ENCODE measurements around the gene CCDC148. TPM values are rescaled to one million over a fixed set of nuclear protein-coding genes. Genes with fewer than 3 reads are reported as not detected.

Gene CCDC148
- total and polyA plus RNA-seq, 3 donors from 2014 or later = 2.3 to 5.7 (median 5.0) TPM

DNA sequence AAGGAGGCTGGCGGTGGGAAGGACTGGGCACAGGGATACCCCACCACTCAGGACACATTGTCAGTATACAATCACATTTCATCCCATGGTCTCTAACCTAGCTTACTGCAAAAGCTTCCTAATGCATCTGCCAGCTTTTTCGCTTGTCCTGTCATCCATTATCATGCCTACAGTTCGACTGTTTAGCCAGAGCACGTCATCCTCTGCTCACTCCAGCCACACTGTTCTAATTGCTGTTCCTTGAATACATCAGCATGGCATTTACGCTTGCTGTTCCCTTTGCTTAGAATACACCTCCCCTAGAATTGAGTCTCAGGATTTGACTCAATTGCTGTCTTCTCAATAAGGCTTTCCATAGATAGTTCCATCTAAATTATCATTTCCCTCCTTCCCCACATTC, 166.3 kb downstream of the CCDC148 start:
- intact Hi-C loops (cut with DNase I; ENCODE audit: low total_unique reads) = no loop called here
- H3K4me3 ChIP-seq = no peak overlapping the region
- H3K9me3 ChIP-seq = no peaks in the 10 kb centered on the region
- WGBS, 2 donors = 87 to 95% methylated on average over 5 of the region's 5 CpGs
- H3K27me3 ChIP-seq = no peaks in the 10 kb centered on the region
- no peaks in the 10 kb centered on the region for H3K36me3 ChIP-seq (ENCODE audit: low read depth, missing control alignments)
- no peaks in the 10 kb centered on the region for H3K4me1 ChIP-seq
- no peak overlapping the region for H3K27ac ChIP-seq
- TF ChIP-seq POLR2A (IDR thresholded peaks at IDR 0.05) = no peak
- TF ChIP-seq, protein P1, sequence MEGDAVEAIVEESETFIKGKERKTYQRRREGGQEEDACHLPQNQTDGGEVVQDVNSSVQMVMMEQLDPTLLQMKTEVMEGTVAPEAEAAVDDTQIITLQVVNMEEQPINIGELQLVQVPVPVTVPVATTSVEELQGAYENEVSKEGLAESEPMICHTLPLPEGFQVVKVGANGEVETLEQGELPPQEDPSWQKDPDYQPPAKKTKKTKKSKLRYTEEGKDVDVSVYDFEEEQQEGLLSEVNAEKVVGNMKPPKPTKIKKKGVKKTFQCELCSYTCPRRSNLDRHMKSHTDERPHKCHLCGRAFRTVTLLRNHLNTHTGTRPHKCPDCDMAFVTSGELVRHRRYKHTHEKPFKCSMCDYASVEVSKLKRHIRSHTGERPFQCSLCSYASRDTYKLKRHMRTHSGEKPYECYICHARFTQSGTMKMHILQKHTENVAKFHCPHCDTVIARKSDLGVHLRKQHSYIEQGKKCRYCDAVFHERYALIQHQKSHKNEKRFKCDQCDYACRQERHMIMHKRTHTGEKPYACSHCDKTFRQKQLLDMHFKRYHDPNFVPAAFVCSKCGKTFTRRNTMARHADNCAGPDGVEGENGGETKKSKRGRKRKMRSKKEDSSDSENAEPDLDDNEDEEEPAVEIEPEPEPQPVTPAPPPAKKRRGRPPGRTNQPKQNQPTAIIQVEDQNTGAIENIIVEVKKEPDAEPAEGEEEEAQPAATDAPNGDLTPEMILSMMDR (IDR thresholded peaks at IDR 0.05) = no peak
- DNase-seq = no peak

DNA sequence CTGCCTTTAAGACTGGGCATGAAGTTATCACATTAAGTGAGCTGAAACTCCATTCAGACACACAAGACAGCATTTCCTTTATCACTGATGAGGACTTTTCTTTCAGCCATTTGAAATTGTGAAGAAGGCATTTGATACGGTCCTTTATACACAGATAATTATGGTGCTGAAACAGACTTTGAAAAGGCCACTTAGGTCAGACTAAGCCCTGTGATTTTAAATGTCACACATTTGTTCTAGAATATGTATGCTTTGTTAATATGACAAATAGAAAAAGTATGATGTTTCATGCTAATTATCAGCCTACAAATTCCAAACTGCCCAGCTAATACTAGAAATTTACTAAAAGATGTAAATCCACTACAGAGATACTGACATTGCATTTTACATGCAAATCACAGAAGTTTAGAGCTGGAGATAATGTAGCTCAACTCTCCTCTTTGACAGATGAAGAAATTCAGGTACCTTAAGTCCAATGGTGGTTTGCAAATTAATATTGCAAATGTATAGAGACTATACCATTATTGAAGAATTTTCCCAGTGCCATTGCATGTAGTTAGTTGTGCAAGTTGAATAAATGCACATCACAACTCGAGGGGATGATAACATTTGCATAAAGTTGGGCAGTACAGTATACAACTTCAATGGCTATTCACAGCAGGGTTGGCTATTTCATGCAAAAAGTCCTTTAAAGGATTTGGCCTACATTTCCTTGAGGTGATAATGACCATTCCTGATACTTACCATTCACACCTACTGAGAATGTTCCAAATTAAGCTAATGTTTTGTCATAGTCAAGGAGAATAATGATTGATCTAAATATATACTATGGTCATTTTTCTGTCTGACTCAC, 179.7 kb downstream of the CCDC148 start:
- no peak overlapping the region for H3K27ac ChIP-seq
- intact Hi-C loops (cut with DNase I; ENCODE audit: low total_unique reads) = no loop called here
- H3K27me3 ChIP-seq = no peaks in the 10 kb centered on the region
- WGBS, 2 donors = 81 to 84% methylated on average over 2 of the region's 2 CpGs
- TF ChIP-seq POLR2A (IDR thresholded peaks at IDR 0.05) = no peak
- TF ChIP-seq, protein P1 (IDR thresholded peaks at IDR 0.05) = no peak
- no peak for DNase-seq
- H3K4me1 ChIP-seq = no peaks in the 10 kb centered on the region
- no peaks in the 10 kb centered on the region for H3K36me3 ChIP-seq (ENCODE audit: low read depth, missing control alignments)
- no peaks in the 10 kb centered on the region for H3K9me3 ChIP-seq
- no peak overlapping the region for H3K4me3 ChIP-seq

DNA sequence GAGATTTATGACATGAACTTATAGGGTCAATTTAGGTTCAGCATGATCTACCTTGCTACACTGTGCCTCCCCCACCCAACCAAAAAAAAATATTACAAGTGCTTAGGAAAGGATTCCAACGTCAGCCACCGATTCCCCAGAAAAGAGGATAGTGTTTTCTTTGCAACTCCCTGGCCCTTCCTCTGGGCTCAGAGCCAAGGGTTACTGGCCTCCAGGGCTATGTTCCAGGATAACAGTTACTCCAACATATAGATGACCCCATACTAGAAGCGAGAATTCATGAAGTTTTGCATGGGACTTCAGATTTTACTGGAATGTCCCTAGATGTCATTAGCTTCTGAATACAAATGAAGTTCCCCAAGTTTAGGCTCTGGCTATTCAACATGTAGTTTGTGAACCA, 182.8 kb downstream of the CCDC148 start:
- DNase-seq = no peak

DNA sequence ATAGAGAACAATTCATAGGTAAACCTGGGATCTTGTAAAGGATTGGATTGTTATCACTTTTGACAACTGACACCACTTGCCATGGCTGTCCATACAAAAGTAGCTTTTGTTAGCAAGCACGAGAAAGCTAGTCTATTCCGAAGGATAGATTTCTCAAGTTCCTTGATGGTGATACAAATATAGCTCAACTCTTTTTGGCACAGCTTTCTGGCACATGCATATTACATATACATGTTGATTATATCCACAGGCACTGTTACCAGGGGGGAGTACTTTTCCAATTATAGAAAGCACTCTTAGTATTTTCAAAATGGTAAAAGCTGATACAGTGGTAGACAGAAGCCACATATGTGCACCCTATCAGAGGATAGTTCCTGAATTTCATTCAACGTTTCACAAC, 186.0 kb downstream of the CCDC148 start:
- H3K9me3 ChIP-seq = no peaks in the 10 kb centered on the region
- WGBS, 2 donors = 70 to 83% methylated on average over 3 of the region's 3 CpGs
- no peak overlapping the region for H3K4me3 ChIP-seq
- no peak for TF ChIP-seq POLR2A (IDR thresholded peaks at IDR 0.05)
- TF ChIP-seq, protein P1 (IDR thresholded peaks at IDR 0.05) = no peak
- no peaks in the 10 kb centered on the region for H3K27me3 ChIP-seq
- no peak for DNase-seq
- no peaks in the 10 kb centered on the region for H3K36me3 ChIP-seq (ENCODE audit: low read depth, missing control alignments)
- no peaks in the 10 kb centered on the region for H3K4me1 ChIP-seq
- intact Hi-C loops (cut with DNase I; ENCODE audit: low total_unique reads) = no loop called here
- no peak overlapping the region for H3K27ac ChIP-seq

More for the DNA sequence above, 182.8 kb downstream of the CCDC148 start:
- H3K4me1 ChIP-seq = no peaks in the 10 kb centered on the region
- no peaks in the 10 kb centered on the region for H3K27me3 ChIP-seq
- H3K36me3 ChIP-seq (ENCODE audit: low read depth, missing control alignments) = no peaks in the 10 kb centered on the region
- TF ChIP-seq, protein P1 (IDR thresholded peaks at IDR 0.05) = no peak
- no peak for TF ChIP-seq POLR2A (IDR thresholded peaks at IDR 0.05)
- no peak overlapping the region for H3K4me3 ChIP-seq
- WGBS, 2 donors = 35 to 64% methylated on average over 3 of the region's 3 CpGs
- H3K9me3 ChIP-seq = no peaks in the 10 kb centered on the region
- H3K27ac ChIP-seq = no peak overlapping the region
- intact Hi-C loops (cut with DNase I; ENCODE audit: low total_unique reads) = no loop called here

DNA sequence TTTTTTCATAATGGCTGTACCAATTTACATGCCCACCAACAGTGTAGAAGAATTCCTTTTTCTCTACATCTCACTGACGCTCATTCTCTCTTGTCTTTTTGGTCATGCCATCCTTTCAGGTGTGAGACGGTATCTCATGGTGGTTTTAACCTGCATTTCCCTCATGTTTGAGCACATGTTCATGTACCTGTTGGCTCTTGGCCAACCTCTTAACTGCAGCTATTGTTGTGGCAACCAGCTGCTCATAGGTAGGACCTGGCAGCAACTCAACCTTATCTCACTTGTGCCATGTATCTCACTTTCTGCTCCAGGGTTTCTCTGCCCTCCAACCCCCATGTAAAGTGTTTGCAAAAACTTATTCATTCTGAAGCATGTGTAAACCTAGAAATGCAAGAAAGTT, 187.4 kb downstream of the CCDC148 start:
- TF ChIP-seq, protein P1 (IDR thresholded peaks at IDR 0.05) = no peak
- TF ChIP-seq POLR2A (IDR thresholded peaks at IDR 0.05) = no peak
- H3K4me3 ChIP-seq = no peak overlapping the region
- no peak overlapping the region for H3K27ac ChIP-seq
- no peaks in the 10 kb centered on the region for H3K4me1 ChIP-seq
- H3K36me3 ChIP-seq (ENCODE audit: low read depth, missing control alignments) = no peaks in the 10 kb centered on the region
- H3K9me3 ChIP-seq = no peaks in the 10 kb centered on the region
- intact Hi-C loops (cut with DNase I; ENCODE audit: low total_unique reads) = no loop called here
- no peak for DNase-seq
- WGBS, 2 donors = 94% methylated on average over 2 of the region's 2 CpGs
- no peaks in the 10 kb centered on the region for H3K27me3 ChIP-seq

Measured in testis (tissue), 3 donors.